GM20431 (cell line): ENCODE results near the gene LY6G6D.

ENCODE experiments used
- in situ Hi-C: fragments of 300-500 bp; cut with MseI, MboI; formaldehyde crosslinking; loops from one replicate; pipeline ENCODE4 v1.15.0; 2020; ENCODE audit warnings: low sequenced_read_pairs; ENCODE audit not compliant: unreplicated experiment

The LY6G6D gene

GRCh38 chr6:31715022-31715958 lies at the start of gene LY6G6D:
Gene LY6G6D (plus strand): TSS chr6:31715348. CDS start chr6:31715356, 8 bp downstream.
- in situ Hi-C loops = no loop called here

GRCh38 chr6:31665501-31666336 lies 49.4 kb upstream of the LY6G6D start, which contains the start of gene CSNK2B:
Gene CSNK2B (plus strand): TSS chr6:31666080. CDS start chr6:31666832, 752 bp downstream.
- in situ Hi-C loops = no loop called here

GRCh38 chr6:31666337-31666965 lies 48.7 kb upstream of the LY6G6D start:
- in situ Hi-C loops = no loop called here

- in situ Hi-C loops = no loop called here
Observed at GRCh38 chr6:31669676-31670075, 45.5 kb upstream of the LY6G6D start, which contains the start of gene LY6G5B. Gene LY6G5B (plus strand): TSS chr6:31669976. CDS start chr6:31670951, 975 bp downstream.

GRCh38 chr6:31676322-31676903 lies 38.7 kb upstream of the LY6G6D start:
- in situ Hi-C loops = no loop called here

- in situ Hi-C loops = no loop called here
Observed at GRCh38 chr6:31676904-31677303, 38.2 kb upstream of the LY6G6D start.

GRCh38 chr6:31677955-31678354 lies 37.2 kb upstream of the LY6G6D start:
- in situ Hi-C loops = no loop called here

- in situ Hi-C loops = no loop called here
Observed at GRCh38 chr6:31680226-31681134, 34.7 kb upstream of the LY6G6D start, which contains the start of gene LY6G5C. Gene LY6G5C (minus strand): TSS chr6:31681067. CDS start chr6:31680373, 694 bp downstream.

- in situ Hi-C loops = no loop called here
Observed at GRCh38 chr6:31681135-31681671, 33.9 kb upstream of the LY6G6D start.

GRCh38 chr6:31683591-31683990 lies 31.6 kb upstream of the LY6G6D start:
- in situ Hi-C loops = no loop called here

GRCh38 chr6:31686483-31686882 lies 28.7 kb upstream of the LY6G6D start:
- in situ Hi-C loops = no loop called here

- in situ Hi-C loops = no loop called here
Observed at GRCh38 chr6:31687321-31687720, 27.8 kb upstream of the LY6G6D start.

- in situ Hi-C loops = no loop called here
Observed at GRCh38 chr6:31687860-31688693, 27.1 kb upstream of the LY6G6D start.

- in situ Hi-C loops = no loop called here
Observed at GRCh38 chr6:31689249-31690110, 25.7 kb upstream of the LY6G6D start.

- in situ Hi-C loops = no loop called here
Observed at GRCh38 chr6:31690231-31691077, 24.7 kb upstream of the LY6G6D start.

- in situ Hi-C loops = no loop called here
Observed at GRCh38 chr6:31691078-31691463, 24.1 kb upstream of the LY6G6D start.
